Measurements from ENCODE around the gene IL9. TPM values are rescaled to one million over a fixed set of nuclear protein-coding genes. Genes with fewer than 3 reads are reported as not detected.
"Not testable (repeated sequence)": the region's sequence is repeated elsewhere in the genome, so short reads cannot be mapped to it uniquely, and the experiment has no call there.

The IL9 gene
- total RNA-seq, 1 donor from 2014 or later: not detected

GRCh38 chr5:135864503-135865435, 30.9 kb downstream of the IL9 start:
- no peaks in the 10 kb centered on the region for H3K36me3 Mint-ChIP-seq (ENCODE audit: low read depth)
- no peak for DNase-seq (ENCODE audit: low read depth, low spot score)
- H3K27ac Mint-ChIP-seq (ENCODE audit: unreplicated experiment): no peak overlapping the region
- peaks cover 36% of the 10 kb centered on the region for H3K27me3 Mint-ChIP-seq (ENCODE audit: low read depth)
- no peak overlapping the region for H3K4me3 Mint-ChIP-seq
- H3K9me3 Mint-ChIP-seq: peaks cover 2% of the 10 kb centered on the region
- H3K4me1 Mint-ChIP-seq: peaks cover 11% of the 10 kb centered on the region
- no peak for TF ChIP-seq CTCF (conservative IDR thresholded peaks at IDR 0.05)

- no peak for TF ChIP-seq CTCF (conservative IDR thresholded peaks at IDR 0.05)
- DNase-seq (ENCODE audit: low read depth, low spot score): no peak
- Mint-ChIP-seq H3K27me3 (ENCODE audit: low read depth) (peaks cover 30% of the 10 kb centered on the region), H3K4me3 (no peak overlapping the region), H3K4me1 (peaks cover 11% of the 10 kb centered on the region), H3K9me3 (peaks cover 2% of the 10 kb centered on the region), H3K36me3 (ENCODE audit: low read depth) (no peaks in the 10 kb centered on the region), H3K27ac (ENCODE audit: unreplicated experiment) (no peak overlapping the region)
These were observed 32.9 kb downstream of the IL9 start for GRCh38 chr5:135862744-135863143.

GRCh38 chr5:135862086-135862485, 33.6 kb downstream of the IL9 start:
- H3K27ac Mint-ChIP-seq (ENCODE audit: unreplicated experiment): no peak overlapping the region
- DNase-seq (ENCODE audit: low read depth, low spot score): no peak
- peaks cover 11% of the 10 kb centered on the region for H3K4me1 Mint-ChIP-seq
- H3K36me3 Mint-ChIP-seq (ENCODE audit: low read depth): no peaks in the 10 kb centered on the region
- no peak for TF ChIP-seq CTCF (conservative IDR thresholded peaks at IDR 0.05)
- H3K4me3 Mint-ChIP-seq: no peak overlapping the region
- H3K27me3 Mint-ChIP-seq (ENCODE audit: low read depth): peaks cover 32% of the 10 kb centered on the region
- H3K9me3 Mint-ChIP-seq: peaks cover 2% of the 10 kb centered on the region

GRCh38 chr5:135861641-135862040, 34.0 kb downstream of the IL9 start:
- Mint-ChIP-seq H3K27ac (ENCODE audit: unreplicated experiment) (no peak overlapping the region), H3K9me3 (peaks cover 2% of the 10 kb centered on the region)
- no peak for TF ChIP-seq CTCF (conservative IDR thresholded peaks at IDR 0.05)

GRCh38 chr5:135859641-135860040, 36.0 kb downstream of the IL9 start:
- Mint-ChIP-seq H3K27ac (ENCODE audit: unreplicated experiment) (no peak overlapping the region), H3K4me3 (no peak overlapping the region), H3K9me3 (no peaks in the 10 kb centered on the region), H3K4me1 (no peaks in the 10 kb centered on the region), H3K27me3 (ENCODE audit: low read depth) (peaks cover 42% of the 10 kb centered on the region), H3K36me3 (ENCODE audit: low read depth) (no peaks in the 10 kb centered on the region)
- no peak for DNase-seq (ENCODE audit: low read depth, low spot score)
- TF ChIP-seq CTCF (conservative IDR thresholded peaks at IDR 0.05): no peak

More at GRCh38 chr5:135861641-135862040, 34.0 kb downstream of the IL9 start:
- Mint-ChIP-seq H3K4me3 (no peak overlapping the region), H3K36me3 (ENCODE audit: low read depth) (no peaks in the 10 kb centered on the region), H3K4me1 (peaks cover 11% of the 10 kb centered on the region), H3K27me3 (ENCODE audit: low read depth) (peaks cover 32% of the 10 kb centered on the region)
- no peak for DNase-seq (ENCODE audit: low read depth, low spot score)

- H3K27me3 Mint-ChIP-seq (ENCODE audit: low read depth): peaks cover 42% of the 10 kb centered on the region
- not testable (repeated sequence) for H3K9me3 Mint-ChIP-seq; H3K4me1 Mint-ChIP-seq; DNase-seq (ENCODE audit: low read depth, low spot score); H3K4me3 Mint-ChIP-seq; H3K27ac Mint-ChIP-seq (ENCODE audit: unreplicated experiment); H3K36me3 Mint-ChIP-seq (ENCODE audit: low read depth)
These were observed 36.5 kb downstream of the IL9 start for GRCh38 chr5:135859186-135859585.

All from neural crest cell (in vitro differentiated cells).